Measurements from ENCODE around the gene TTC39A. TPM values are rescaled to one million over a fixed set of nuclear protein-coding genes. Genes with fewer than 3 reads are reported as not detected.
"Not testable (repeated sequence)": the region's sequence is repeated elsewhere in the genome, so short reads cannot be mapped to it uniquely, and the experiment has no call there.

The TTC39A gene
- total RNA-seq, 2 experiments from 2014 or later: 0.33 TPM; not detected in 1

- DNase-seq; H3K36me3 Mint-ChIP-seq; H3K27ac Mint-ChIP-seq; ATAC-seq; CTCF ChIA-PET; H3K9me3 Mint-ChIP-seq (ENCODE audit: low read depth); H3K27me3 Mint-ChIP-seq; H3K4me3 Mint-ChIP-seq: not testable (repeated sequence)
- peaks cover 18% of the 10 kb centered on the region for H3K4me1 Mint-ChIP-seq
Measured at GRCh38 chr1:51250729-51251128, 79.6 kb downstream of the TTC39A start.

DNA sequence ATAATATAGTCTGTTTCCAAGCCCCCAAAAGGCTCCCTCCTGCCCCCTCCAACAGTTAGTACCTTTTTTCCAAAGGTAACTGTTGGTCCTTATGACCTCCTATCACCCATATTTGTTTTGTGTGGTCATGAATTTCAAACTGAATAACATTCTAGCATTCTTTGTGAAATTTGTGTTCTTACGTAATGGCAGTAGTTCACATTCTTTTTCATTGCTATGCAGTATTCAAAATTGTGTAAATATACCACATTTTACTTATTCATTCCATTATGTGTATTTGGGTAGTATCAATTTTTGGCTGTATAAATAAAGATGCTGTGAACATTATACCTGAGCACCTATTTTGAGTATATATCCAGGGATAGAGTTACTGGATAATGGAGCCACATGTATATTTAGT, 80.9 kb downstream of the TTC39A start:
- peaks cover 2% of the 10 kb centered on the region for H3K36me3 Mint-ChIP-seq
- DNase-seq: no peak

GRCh38 chr1:51247499-51247898, 82.9 kb downstream of the TTC39A start:
- H3K27ac Mint-ChIP-seq: no peak overlapping the region
- H3K4me3 Mint-ChIP-seq: no peak overlapping the region
- CTCF ChIA-PET: no interaction called here
- H3K27me3 Mint-ChIP-seq: no peaks in the 10 kb centered on the region
- H3K36me3 Mint-ChIP-seq: peaks cover 4% of the 10 kb centered on the region
- ATAC-seq: no peak
- peaks cover 15% of the 10 kb centered on the region for H3K4me1 Mint-ChIP-seq
- H3K9me3 Mint-ChIP-seq (ENCODE audit: low read depth): no peaks in the 10 kb centered on the region
- no peak for DNase-seq

More for the DNA sequence above, 80.9 kb downstream of the TTC39A start:
- H3K27ac Mint-ChIP-seq: no peak overlapping the region
- H3K4me3 Mint-ChIP-seq: no peak overlapping the region
- CTCF ChIA-PET: no interaction called here
- H3K4me1 Mint-ChIP-seq: peaks cover 20% of the 10 kb centered on the region
- no peaks in the 10 kb centered on the region for H3K27me3 Mint-ChIP-seq
- no peak for ATAC-seq
- no peaks in the 10 kb centered on the region for H3K9me3 Mint-ChIP-seq (ENCODE audit: low read depth)

DNA sequence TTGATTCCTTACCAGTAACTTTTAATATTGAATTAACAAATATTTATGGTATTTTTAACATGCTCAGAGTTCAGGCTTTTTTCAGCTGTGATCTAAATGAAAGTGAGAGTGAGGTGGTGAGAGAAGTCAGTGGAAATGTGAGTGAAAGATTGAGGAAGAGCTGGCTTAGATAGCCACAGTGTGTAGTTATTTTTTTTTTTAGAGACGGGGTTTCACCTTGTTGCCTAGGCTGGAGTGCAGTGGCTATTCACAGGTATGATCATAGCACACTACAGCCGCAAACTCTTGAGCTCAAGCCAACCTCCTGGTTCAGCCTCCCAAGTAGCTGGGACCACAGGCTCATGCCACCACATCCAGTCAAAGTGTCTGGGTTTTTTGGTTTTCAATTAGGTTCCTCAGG, 83.3 kb downstream of the TTC39A start:
- peaks cover 15% of the 10 kb centered on the region for H3K4me1 Mint-ChIP-seq
- H3K36me3 Mint-ChIP-seq: peaks cover 2% of the 10 kb centered on the region
- H3K27ac Mint-ChIP-seq: no peak overlapping the region
- no peak overlapping the region for H3K4me3 Mint-ChIP-seq
- no peaks in the 10 kb centered on the region for H3K9me3 Mint-ChIP-seq (ENCODE audit: low read depth)
- CTCF ChIA-PET: interaction anchor here (0.6 kb wide), 1 partner anchor 59 kb away, joined by 3 read pairs; no protein-coding TSS in a partner anchor
- no peaks in the 10 kb centered on the region for H3K27me3 Mint-ChIP-seq
- no peak for DNase-seq
- no peak for ATAC-seq

DNA sequence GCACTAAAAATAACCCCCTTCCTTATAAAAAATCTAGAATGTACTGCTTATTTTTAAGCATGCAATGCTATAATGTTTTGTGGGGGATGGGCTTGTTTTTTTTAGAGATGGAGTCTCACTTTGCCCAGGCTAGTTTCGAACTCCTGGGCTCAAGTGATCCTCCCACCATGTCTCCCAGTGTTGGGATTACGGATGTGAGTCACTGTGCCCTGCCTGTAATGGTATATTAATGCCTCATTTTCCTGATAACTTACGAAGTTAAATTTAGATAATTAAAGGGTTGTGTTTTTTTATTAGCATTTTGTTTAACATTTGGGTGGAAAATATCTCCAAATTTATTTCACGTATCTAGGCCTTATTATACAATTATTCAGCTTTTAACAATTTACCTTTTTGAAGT, 87.8 kb downstream of the TTC39A start:
- no peaks in the 10 kb centered on the region for H3K27me3 Mint-ChIP-seq
- H3K36me3 Mint-ChIP-seq: peaks cover 2% of the 10 kb centered on the region
- ATAC-seq (no peak), DNase-seq (no peak)
- peaks cover 37% of the 10 kb centered on the region for H3K4me1 Mint-ChIP-seq
- no peaks in the 10 kb centered on the region for H3K9me3 Mint-ChIP-seq (ENCODE audit: low read depth)
- CTCF ChIA-PET: interaction anchor here (1.3 kb wide), 1 partner anchor 12 kb away, joined by 3 read pairs; no protein-coding TSS in a partner anchor
- no peak overlapping the region for H3K4me3 Mint-ChIP-seq
- H3K27ac Mint-ChIP-seq: no peak overlapping the region

DNA sequence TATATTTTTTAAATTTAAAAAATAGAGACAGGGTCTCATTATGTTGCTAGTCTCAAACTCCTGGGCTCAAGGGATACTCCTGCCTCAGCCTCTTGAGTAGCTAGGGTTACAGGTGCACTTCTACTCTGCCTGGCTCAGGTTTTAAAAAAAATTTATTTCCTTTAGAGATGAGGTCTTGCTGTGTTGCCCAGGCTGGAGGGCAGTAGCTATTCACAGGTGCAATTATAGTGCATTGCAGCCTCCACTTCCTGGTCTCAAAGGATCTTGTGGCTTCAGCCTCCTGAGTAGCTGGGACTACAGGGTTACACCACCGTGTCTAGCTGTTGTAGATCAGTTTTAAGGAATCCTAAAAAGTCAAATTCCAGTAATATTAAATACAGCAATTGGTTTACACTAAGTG, 89.2 kb downstream of the TTC39A start:
- no peak for DNase-seq
- Mint-ChIP-seq H3K9me3 (ENCODE audit: low read depth) (no peaks in the 10 kb centered on the region), H3K27me3 (no peaks in the 10 kb centered on the region), H3K27ac (no peak overlapping the region), H3K4me3 (no peak overlapping the region), H3K4me1 (peaks cover 26% of the 10 kb centered on the region), H3K36me3 (peaks cover 2% of the 10 kb centered on the region)
- CTCF ChIA-PET: interaction anchor here (1.1 to 1.2 kb wide), 2 partner anchors 14 to 56 kb away, joined by 4 read pairs; no protein-coding TSS in a partner anchor
- no peak for ATAC-seq

- Mint-ChIP-seq H3K4me3 (no peak overlapping the region), H3K27ac (no peak overlapping the region), H3K27me3 (no peaks in the 10 kb centered on the region), H3K9me3 (ENCODE audit: low read depth) (no peaks in the 10 kb centered on the region), H3K36me3 (peaks cover 2% of the 10 kb centered on the region), H3K4me1 (peaks cover 29% of the 10 kb centered on the region)
- no peak for ATAC-seq
- CTCF ChIA-PET: no interaction called here
- no peak for DNase-seq
Measured at GRCh38 chr1:51240084-51240483, 90.3 kb downstream of the TTC39A start.

GRCh38 chr1:51238034-51238403, 92.3 kb downstream of the TTC39A start:
- H3K4me3 Mint-ChIP-seq: no peak overlapping the region
- no peaks in the 10 kb centered on the region for H3K27me3 Mint-ChIP-seq
- peaks cover 36% of the 10 kb centered on the region for H3K4me1 Mint-ChIP-seq
- CTCF ChIA-PET: interaction anchor here (1.0 to 3.3 kb wide), 2 partner anchors 47 to 58 kb away, joined by 3 to 21 read pairs; no protein-coding TSS in a partner anchor
- DNase-seq (no peak), ATAC-seq (no peak)
- no peaks in the 10 kb centered on the region for H3K9me3 Mint-ChIP-seq (ENCODE audit: low read depth)
- H3K27ac Mint-ChIP-seq: no peak overlapping the region
- H3K36me3 Mint-ChIP-seq: no peaks in the 10 kb centered on the region

GRCh38 chr1:51237351-51238033, 92.9 kb downstream of the TTC39A start:
- no peaks in the 10 kb centered on the region for H3K27me3 Mint-ChIP-seq
- no peak overlapping the region for H3K27ac Mint-ChIP-seq
- H3K36me3 Mint-ChIP-seq: no peaks in the 10 kb centered on the region
- no peaks in the 10 kb centered on the region for H3K9me3 Mint-ChIP-seq (ENCODE audit: low read depth)
- DNase-seq (no peak), ATAC-seq (no peak)
- CTCF ChIA-PET: interaction anchor here (1.0 to 3.3 kb wide), 2 partner anchors 47 to 59 kb away, joined by 3 to 21 read pairs; no protein-coding TSS in a partner anchor
- peaks cover 36% of the 10 kb centered on the region for H3K4me1 Mint-ChIP-seq
- H3K4me3 Mint-ChIP-seq: no peak overlapping the region

Other genes with a start within 250 kb of the TTC39A start
- gene C1orf185, start 228.3 kb downstream of the TTC39A start, total RNA-seq: not detected
- gene RNF11, start 94.3 kb downstream of the TTC39A start, total RNA-seq: 10 to 100 TPM; 26.4 to 35.5 TPM
- 10 to 100 TPM; 71.6 to 80.0 TPM for gene EPS15, start 188.7 kb upstream of the TTC39A start, total RNA-seq

Measured in activated CD8-positive, alpha-beta memory T cell treated with anti-CD3 and anti-CD28 coated beads, Interleukin-2, amount 10 ng/mL, durations not matched to agents 7 days and 5 days (primary cell).